Naive thymus-derived CD4-positive, alpha-beta T cell (primary cell): ENCODE results near the gene PCDHGB2. TPM values are rescaled to one million over a fixed set of nuclear protein-coding genes. Genes with fewer than 3 reads are reported as not detected.
"Not testable (repeated sequence)": the region's sequence is repeated elsewhere in the genome, so short reads cannot be mapped to it uniquely, and the experiment has no call there.

Experiments
- ATAC-seq: fragments of 150-1000 bp; cut with Tn5 transposase; 2 replicates; pipeline ENCODE4 v1.10.0; 2021; ENCODE audit warnings: mild to moderate bottlenecking, moderate library complexity
- CTCF ChIA-PET: fragments of 350-600 bp; sonication (Branson Sonifier 250); formaldehyde crosslinking; loops from one replicate; lab custom pipeline; 2021; ENCODE audit warnings: antibody characterized with exemption; lab: Charles Lee
- POLR2A ChIA-PET: fragments of 350-600 bp; sonication (Branson Sonifier 250); formaldehyde crosslinking; loops from one replicate; lab custom pipeline; 2021; ENCODE audit warnings: antibody characterized with exemption, inconsistent platforms; lab: Charles Lee
- DNase-seq, 9 donors: peaks; one replicate each; pipeline versions ENCODE4 v3.0.0 to v3.0.0-alpha.2; 2020 to 2022; ENCODE audit warnings: mixed read lengths in 1 of 9
- H3K27ac ChIP-seq: one replicate; pipeline ENCODE4 v1.7.0; 2013; ENCODE audit warnings: mild to moderate bottlenecking, low read depth, low read length, moderate library complexity
- H3K27me3 ChIP-seq, 2 donors: one replicate each; pipeline ENCODE4 v1.7.0; 2013; ENCODE audit warnings: low read length in 2 of 2, mild to moderate bottlenecking in 2 of 2, moderate library complexity in 2 of 2; ENCODE audit not compliant: control insufficient read depth in 2 of 2, insufficient read depth in 2 of 2
- H3K36me3 ChIP-seq, 3 experiments: 1 replicate in 2 of 3; 2 replicates in 1 of 3; pipeline ENCODE4 v1.7.0; 2013; ENCODE audit warnings: low read length in 3 of 3, mild to moderate bottlenecking in 3 of 3, moderate library complexity in 1 of 3; ENCODE audit not compliant: insufficient read depth in 3 of 3, control insufficient read depth in 2 of 3
- H3K4me1 ChIP-seq, 2 donors: one replicate each; pipeline ENCODE4 v1.7.0; 2013; ENCODE audit warnings: low read length in 2 of 2, mild to moderate bottlenecking in 2 of 2, moderate library complexity in 1 of 2; ENCODE audit not compliant: control insufficient read depth in 2 of 2, insufficient read depth in 2 of 2
- H3K4me3 ChIP-seq: 2 replicates; pipeline ENCODE4 v1.7.0; 2013; ENCODE audit warnings: mild to moderate bottlenecking, low read length
- H3K9me3 ChIP-seq, 3 experiments: 1 replicate in 2 of 3; 2 replicates in 1 of 3; pipeline ENCODE4 v1.7.0; 2013; ENCODE audit warnings: low read length in 3 of 3; ENCODE audit not compliant: control insufficient read depth in 2 of 3
- H3K27ac Mint-ChIP-seq, 9 donors: one replicate each; pipeline ENCODE4 v1.8.0; 2020 to 2022; ENCODE audit warnings: mixed read lengths in 9 of 9, mild to moderate bottlenecking in 8 of 9, moderate library complexity in 5 of 9, inconsistent platforms in 2 of 9
- H3K27me3 Mint-ChIP-seq, 5 donors: one replicate each; pipeline ENCODE4 v1.8.0; 2021 to 2022; ENCODE audit warnings: mixed read lengths in 5 of 5, mild to moderate bottlenecking in 1 of 5
- H3K36me3 Mint-ChIP-seq, 5 donors: one replicate each; pipeline ENCODE4 v1.8.0; 2020 to 2022; ENCODE audit warnings: mixed read lengths in 5 of 5, mild to moderate bottlenecking in 3 of 5, inconsistent platforms in 1 of 5
- H3K4me1 Mint-ChIP-seq, 7 donors: one replicate each; pipeline ENCODE4 v1.8.0; 2020 to 2022; ENCODE audit warnings: mixed read lengths in 7 of 7, mild to moderate bottlenecking in 3 of 7, inconsistent platforms in 1 of 7
- H3K4me3 Mint-ChIP-seq, 10 donors: one replicate each; pipeline ENCODE4 v1.8.0; 2020 to 2022; ENCODE audit warnings: mild to moderate bottlenecking in 10 of 10, mixed read lengths in 10 of 10, moderate library complexity in 6 of 10, inconsistent platforms in 2 of 10
- H3K9me3 Mint-ChIP-seq, 11 donors: one replicate each; pipeline ENCODE4 v1.8.0; 2020 to 2022; ENCODE audit warnings: mixed read lengths in 11 of 11, mild to moderate bottlenecking in 4 of 11, inconsistent platforms in 1 of 11, moderate library complexity in 1 of 11
- intact Hi-C, 2 donors: fragments of 100-400 bp; cut with micrococcal nuclease; formaldehyde crosslinking; loops; one replicate each; pipeline ENCODE4 v1.15.1; 2023
- polyA plus RNA-seq, 2 donors: library from polyadenylated mRNA; unstranded; fragments of 300-500 nt; fragmentation: Illumina TruSeq; gene quantifications; one replicate each; pipeline ENCODE4 v1.2.3, GENCODE V29; 2021
- total RNA-seq, 6 experiments: library from RNA in 5 of 6; stranded (reverse) in 5 of 6; gene quantifications; 1 replicate in 5 of 6; 2 replicates in 1 of 6; pipeline ENCODE4 v1.2.3 and lab custom pipeline; 2021 to 2026

The PCDHGB2 gene
- total and polyA plus RNA-seq, 7 experiments from 2014 or later, result 0.24 to 1.3 (median 0.36) TPM; not detected in 3

GRCh38 chr5:141397756-141398551 is 38.2 kb downstream of the PCDHGB2 start, which contains the start of gene PCDHGB5:
Gene PCDHGB5 (plus strand): TSS chr5:141397947. CDS start chr5:141398128, 181 bp downstream.
- peak within 1 kb of the TSS; percentile 27 to 67 (median 44) for H3K4me3 Mint-ChIP-seq
- H3K27me3 ChIP-seq, result peaks cover 2 to 18% of the 10 kb centered on the region in 2 donors
- H3K4me1 ChIP-seq, H3K36me3 ChIP-seq, intact Hi-C loops, H3K27ac ChIP-seq, CTCF ChIA-PET, H3K4me1 Mint-ChIP-seq, H3K4me3 ChIP-seq, POLR2A ChIA-PET: not testable (repeated sequence)
- peaks cover 0 to 45% (median 0%) of the 10 kb centered on the region in 3 experiments for H3K9me3 ChIP-seq
- ATAC-seq (peak; percentile 89), DNase-seq (peak in 4 of 9 donors; percentile 41 to 49 (median 42))
- H3K27me3 Mint-ChIP-seq, result peaks cover 45 to 83% (median 68%) of the 10 kb centered on the region in 5 donors
- peaks cover 4 to 27% (median 9%) of the 10 kb centered on the region in 5 donors for H3K36me3 Mint-ChIP-seq
- peak within 1 kb of the TSS in 2 of 9 donors; percentile 43 to 83 for H3K27ac Mint-ChIP-seq
- peaks cover 4 to 82% (median 38%) of the 10 kb centered on the region in 11 donors for H3K9me3 Mint-ChIP-seq

- no peak overlapping the region for H3K4me3 ChIP-seq
- no peak for DNase-seq
- H3K4me3 Mint-ChIP-seq, result peak overlapping the region in 3 of 10 donors; percentile 23 to 41 (median 33)
- no peaks in the 10 kb centered on the region for H3K36me3 ChIP-seq
- ChIA-PET POLR2A (no interaction called here), CTCF (no interaction called here)
- peak overlapping the region in 2 of 9 donors; percentile 43 to 83 for H3K27ac Mint-ChIP-seq
- peaks cover 2 to 18% of the 10 kb centered on the region in 2 donors for H3K27me3 ChIP-seq
- H3K4me1 Mint-ChIP-seq, result peaks cover 0 to 6% (median 2%) of the 10 kb centered on the region in 7 donors
- H3K36me3 Mint-ChIP-seq, result peaks cover 4 to 28% (median 9%) of the 10 kb centered on the region in 5 donors
- intact Hi-C loops, result no loop called here
- ATAC-seq, result no peak
- H3K4me1 ChIP-seq, result no peaks in the 10 kb centered on the region
- peaks cover 4 to 82% (median 38%) of the 10 kb centered on the region in 11 donors for H3K9me3 Mint-ChIP-seq
- H3K9me3 ChIP-seq, result peaks cover 0 to 45% (median 0%) of the 10 kb centered on the region in 3 experiments
- peaks cover 50 to 83% (median 70%) of the 10 kb centered on the region in 5 donors for H3K27me3 Mint-ChIP-seq
- H3K27ac ChIP-seq, result no peak overlapping the region
Measured at GRCh38 chr5:141398608-141399007, 38.8 kb downstream of the PCDHGB2 start.

- peaks cover 0 to 35% (median 0%) of the 10 kb centered on the region in 3 experiments for H3K9me3 ChIP-seq
- H3K4me3 ChIP-seq, result no peak overlapping the region
- no peaks in the 10 kb centered on the region for H3K36me3 ChIP-seq
- peaks cover 4 to 82% (median 41%) of the 10 kb centered on the region in 11 donors for H3K9me3 Mint-ChIP-seq
- H3K4me3 Mint-ChIP-seq, result peak overlapping the region in 5 of 10 donors; percentile 3 to 71 (median 23)
- no peak overlapping the region for H3K27ac ChIP-seq
- peak overlapping the region in 4 of 9 donors; percentile 10 to 74 (median 66) for H3K27ac Mint-ChIP-seq
- H3K4me1 Mint-ChIP-seq, result peaks cover 0 to 6% (median 2%) of the 10 kb centered on the region in 7 donors
- peaks cover 48 to 84% (median 70%) of the 10 kb centered on the region in 5 donors for H3K27me3 Mint-ChIP-seq
- CTCF ChIA-PET, result no interaction called here
- intact Hi-C loops, result no loop called here
- POLR2A ChIA-PET, result no interaction called here
- ATAC-seq, result no peak
- no peaks in the 10 kb centered on the region for H3K4me1 ChIP-seq
- no peak for DNase-seq
- peaks cover 4 to 29% (median 9%) of the 10 kb centered on the region in 5 donors for H3K36me3 Mint-ChIP-seq
- H3K27me3 ChIP-seq, result peaks cover 2 to 18% of the 10 kb centered on the region in 2 donors
Measured at GRCh38 chr5:141399555-141400258, 39.9 kb downstream of the PCDHGB2 start.

- ChIA-PET POLR2A (no interaction called here), CTCF (no interaction called here)
- Mint-ChIP-seq H3K27me3 (peaks cover 50 to 82% (median 74%) of the 10 kb centered on the region in 5 donors), H3K9me3 (peaks cover 5 to 82% (median 41%) of the 10 kb centered on the region in 11 donors), H3K4me3 (peak within 1 kb of the TSS in 9 of 10 donors; percentile 28 to 76 (median 68)), H3K4me1 (peaks cover 0 to 10% (median 4%) of the 10 kb centered on the region in 7 donors), H3K27ac (peak within 1 kb of the TSS in 3 of 9 donors; percentile 8 to 49 (median 49)), H3K36me3 (peaks cover 4 to 34% (median 9%) of the 10 kb centered on the region in 5 donors)
- Histone ChIP-seq H3K36me3 (no peaks in the 10 kb centered on the region), H3K9me3 (peaks cover 0 to 34% (median 0%) of the 10 kb centered on the region in 3 experiments), H3K27ac (no peak within 1 kb of the TSS), H3K27me3 (peaks cover 7 to 26% of the 10 kb centered on the region in 2 donors), H3K4me1 (no peaks in the 10 kb centered on the region), H3K4me3 (no peak within 1 kb of the TSS)
- DNase-seq (no peak), ATAC-seq (no peak)
- intact Hi-C loops, result no loop called here
Measured at GRCh38 chr5:141402553-141403243, 42.9 kb downstream of the PCDHGB2 start, which contains the start of gene PCDHGA9. Gene PCDHGA9 (plus strand): TSS chr5:141402778. CDS start chr5:141402953, 175 bp downstream.

GRCh38 chr5:141403387-141403786 is 43.6 kb downstream of the PCDHGB2 start:
- H3K27me3 ChIP-seq, result peaks cover 8 to 26% of the 10 kb centered on the region in 2 donors
- CTCF ChIA-PET, result no interaction called here
- no peak for ATAC-seq

More at GRCh38 chr5:141403387-141403786, 43.6 kb downstream of the PCDHGB2 start:
- no peak overlapping the region for H3K27ac ChIP-seq
- no peaks in the 10 kb centered on the region for H3K36me3 ChIP-seq
- Mint-ChIP-seq H3K36me3 (peaks cover 6 to 37% (median 9%) of the 10 kb centered on the region in 5 donors), H3K27me3 (peaks cover 57 to 86% (median 81%) of the 10 kb centered on the region in 5 donors), H3K4me3 (peak overlapping the region in 3 of 10 donors; percentile 29 to 69 (median 56)), H3K9me3 (peaks cover 7 to 88% (median 45%) of the 10 kb centered on the region in 11 donors), H3K4me1 (peaks cover 0 to 16% (median 5%) of the 10 kb centered on the region in 7 donors), H3K27ac (peak overlapping the region in 2 of 9 donors; percentile 49)
- H3K4me1 ChIP-seq, result no peaks in the 10 kb centered on the region
- peaks cover 0 to 39% (median 0%) of the 10 kb centered on the region in 3 experiments for H3K9me3 ChIP-seq
- POLR2A ChIA-PET, result no interaction called here
- no peak overlapping the region for H3K4me3 ChIP-seq
- intact Hi-C loops, result no loop called here
- no peak for DNase-seq
